SK-N-SH (cell line): Measurements from ENCODE around the gene SSX2IP. TPM values are rescaled to one million over a fixed set of nuclear protein-coding genes. Genes with fewer than 3 reads are reported as not detected.
"Not testable (repeated sequence)": the region's sequence is repeated elsewhere in the genome, so short reads cannot be mapped to it uniquely, and the experiment has no call there.

ENCODE experiments used
- CTCF ChIA-PET: fragments of 300-600, 350-600 bp; formaldehyde crosslinking; extraction: SDS; loops from one replicate; lab custom pipeline; 2021; lab: Yijun Ruan, JAX
- POLR2A ChIA-PET: fragments of 350-600 bp; sonication (Branson Sonifier 250); formaldehyde crosslinking; extraction: SDS; loops from one replicate; lab custom pipeline; 2020; ENCODE audit warnings: antibody characterized with exemption, inconsistent platforms; lab: Yijun Ruan, JAX
- DNase-seq: peaks from one replicate; pipeline ENCODE4 v3.0.0; 2012
- H2AFZ ChIP-seq: fragments of 200-600 bp; sonication (generic); 2 replicates; pipeline ENCODE4 v1.8.1; 2016; ENCODE audit warnings: antibody characterized with exemption, mild to moderate bottlenecking, low read depth
- H3F3A ChIP-seq: fragments of 200-600 bp; sonication (generic); replicated peaks from 2 replicates; pipeline ENCODE3; 2016; ENCODE audit warnings: antibody characterized with exemption, mild to moderate bottlenecking; ENCODE audit not compliant: insufficient read depth
- H3K27ac ChIP-seq, 2 experiments: fragments of 200-500 bp in 1 of 2; fragments of 200-600 bp in 1 of 2; sonication (Bioruptor generic) in 1 of 2; sonication (generic), shearing (Covaris generic) in 1 of 2; 2 replicates each; pipeline versions ENCODE4 v1.5.1 to v1.6.1; 2014 to 2016; ENCODE audit warnings: low read depth in 2 of 2, inconsistent platforms in 1 of 2, low read length in 1 of 2, mild to moderate bottlenecking in 1 of 2, mixed read lengths in 1 of 2
- H3K27me3 ChIP-seq: fragments of 200-600 bp; sonication (generic), shearing (Covaris generic); 2 replicates; pipeline ENCODE4 v1.6.1; 2016; ENCODE audit warnings: mixed run types; ENCODE audit not compliant: insufficient read depth
- H3K36me3 ChIP-seq, 2 experiments: fragments of 200-500 bp in 1 of 2; fragments of 200-600 bp in 1 of 2; sonication (Bioruptor generic) in 1 of 2; sonication (generic) in 1 of 2; replicated peaks in 1 of 2; 2 replicates each; pipeline versions ENCODE3 to v1.5.1; 2014 to 2016; ENCODE audit warnings: low read length in 1 of 2, mild to moderate bottlenecking in 1 of 2; ENCODE audit not compliant: insufficient read depth in 2 of 2, control insufficient read depth in 1 of 2
- H3K4me1 ChIP-seq, 2 experiments: fragments of 200-500 bp in 1 of 2; fragments of 200-600 bp in 1 of 2; sonication (Bioruptor generic) in 1 of 2; sonication (generic), shearing (Covaris generic) in 1 of 2; 2 replicates each; pipeline versions ENCODE4 v1.5.1 to v1.6.1; 2014 to 2016; ENCODE audit warnings: low read depth in 1 of 2, low read length in 1 of 2, mixed run types in 1 of 2; ENCODE audit not compliant: insufficient read depth in 2 of 2, control insufficient read depth in 1 of 2
- H3K4me2 ChIP-seq: fragments of 200-600 bp; sonication (generic), shearing (Covaris generic); 2 replicates; pipeline ENCODE4 v1.6.1; 2017; ENCODE audit warnings: mixed run types
- H3K4me3 ChIP-seq, 2 experiments: fragments of 200-500 bp in 1 of 2; fragments of 200-600 bp in 1 of 2; sonication (Bioruptor generic) in 1 of 2; sonication (generic), shearing (Covaris generic) in 1 of 2; 2 replicates each; pipeline versions ENCODE4 v1.5.1 to v1.8.1; 2014 to 2016; ENCODE audit warnings: low read depth in 2 of 2, inconsistent platforms in 1 of 2, low read length in 1 of 2, mild to moderate bottlenecking in 1 of 2, mixed read lengths in 1 of 2, moderate library complexity in 1 of 2
- H3K79me2 ChIP-seq: fragments of 200-600 bp; sonication (generic); 2 replicates; pipeline ENCODE4 v1.8.1; 2017; ENCODE audit warnings: mild to moderate bottlenecking; ENCODE audit not compliant: insufficient read depth
- H3K9ac ChIP-seq: fragments of 200-600 bp; sonication (generic); 2 replicates; pipeline ENCODE4 v1.6.1; 2017; ENCODE audit warnings: mixed run types
- H3K9me2 ChIP-seq: fragments of 200-600 bp; sonication (generic); 2 replicates; pipeline ENCODE4 v1.6.1; 2017; ENCODE audit warnings: mixed run types
- H3K9me3 ChIP-seq: fragments of 200-600 bp; sonication (generic); 2 replicates; pipeline ENCODE4 v1.6.1; 2017; ENCODE audit warnings: mixed run types, mild to moderate bottlenecking, moderate library complexity
- H4K20me1 ChIP-seq: fragments of 200-600 bp; sonication (generic); 2 replicates; pipeline ENCODE4 v1.6.1; 2017; ENCODE audit warnings: mild to moderate bottlenecking, mixed run types; ENCODE audit not compliant: insufficient read depth
- EZH2phosphoT487 ChIP-seq: fragments of 200-600 bp; sonication (generic); IDR thresholded peaks from 2 replicates; pipeline ENCODE4 v1.6.1; 2017; ENCODE audit warnings: low read depth, mixed run types, mild to moderate bottlenecking, antibody characterized with exemption, moderate library complexity, borderline replicate concordance
- MEF2A ChIP-seq: IDR thresholded peaks from 2 replicates; pipeline ENCODE4 v1.4.0; 2012; ENCODE audit warnings: low read depth, borderline replicate concordance
- POLR2AphosphoS5 ChIP-seq: IDR thresholded peaks from 2 replicates; pipeline ENCODE4 v1.6.1; 2012; ENCODE audit warnings: low read depth, low read length
- RAD21 ChIP-seq: IDR thresholded peaks from 2 replicates; pipeline ENCODE4 v1.6.1; 2012; ENCODE audit warnings: mild to moderate bottlenecking, low read length
- RXRA ChIP-seq: IDR thresholded peaks from 2 replicates; pipeline ENCODE4 v1.4.0; 2012; ENCODE audit warnings: low read depth, mild to moderate bottlenecking, borderline replicate concordance
- SIN3A ChIP-seq: IDR thresholded peaks from 2 replicates; pipeline ENCODE4 v1.6.1; 2012; ENCODE audit warnings: low read depth, mild to moderate bottlenecking, low read length, moderate library complexity, borderline replicate concordance
- USF1 ChIP-seq: IDR thresholded peaks from 2 replicates; pipeline ENCODE4 v1.4.0; 2012; ENCODE audit warnings: low read depth, borderline replicate concordance
- USF2 ChIP-seq: fragments of 150-350 bp; IDR thresholded peaks from 2 replicates; pipeline ENCODE4 v1.6.1; 2017; ENCODE audit warnings: antibody characterized with exemption, low read length, low read depth, borderline replicate concordance
- ZBTB33 ChIP-seq: IDR thresholded peaks from 2 replicates; pipeline ENCODE4 v1.4.0; 2012; ENCODE audit warnings: low read depth, borderline replicate concordance
- WGBS: methylation state at CpG from one replicate; pipeline ENCODE4 v1.1.6; 2017; ENCODE audit warnings: low lambda C conversion rate; 5-methylcytosine and 5-hydroxymethylcytosine counted together
- polyA plus RNA-seq, 3 experiments: library from polyadenylated mRNA; depleted of rRNA; stranded (reverse); fragments of >200 nt; gene quantifications; 2 replicates each; pipeline ENCODE4 v1.2.3, GENCODE V29; 2012
- TF ChIP-seq, protein P1 (sequence below): fragments of 150-350 bp; IDR thresholded peaks from 2 replicates; pipeline ENCODE4 v1.6.1; 2016; ENCODE audit warnings: mild to moderate bottlenecking, low read depth, low read length

SSX2IP gene
- polyA plus RNA-seq, 1 of the 3 experiments (the other 2 are of a cell fraction) = 7.7 TPM

- peaks cover 16 to 32% of the 10 kb centered on the region in 2 experiments for H3K36me3 ChIP-seq
Observed at GRCh38 chr1:84642774-84643173, 47.5 kb downstream of the SSX2IP start.

GRCh38 chr1:84639731-84640130 is 50.5 kb downstream of the SSX2IP start:
- H3K4me1 ChIP-seq, H3K9ac ChIP-seq, H3K9me3 ChIP-seq, POLR2A ChIA-PET, H3K27ac ChIP-seq, H3F3A ChIP-seq, H3K27me3 ChIP-seq, H3K4me2 ChIP-seq, H3K4me3 ChIP-seq, H3K9me2 ChIP-seq, H2AFZ ChIP-seq, H3K36me3 ChIP-seq, H3K79me2 ChIP-seq, H4K20me1 ChIP-seq, DNase-seq: not testable (repeated sequence)
- 93% methylated on average over 6 of the region's 6 CpGs for WGBS
- CTCF ChIA-PET = interaction anchor here (1.6 kb wide), 1 partner anchor 118 kb away, joined by 4 read pairs; no protein-coding TSS in a partner anchor

More at GRCh38 chr1:84642774-84643173, 47.5 kb downstream of the SSX2IP start:
- Histone ChIP-seq H2AFZ (no peak overlapping the region), H3K79me2 (no peaks in the 10 kb centered on the region), H3K4me3 (no peak overlapping the region), H3K9me3 (no peaks in the 10 kb centered on the region), H3K27me3 (no peaks in the 10 kb centered on the region), H3K9me2 (no peaks in the 10 kb centered on the region), H3K9ac (no peak overlapping the region), H3F3A (no peaks in the 10 kb centered on the region), H3K4me1 (peaks cover 0 to 7% of the 10 kb centered on the region in 2 experiments; a peak in 1 of 4 replicates), H3K4me2 (no peak overlapping the region), H4K20me1 (no peaks in the 10 kb centered on the region), H3K27ac (no peak overlapping the region)
- TF ChIP-seq SIN3A (no peak), ZBTB33 (no peak), MEF2A (no peak), RAD21 (no peak), USF1 (no peak), USF2 (no peak), RXRA (no peak), POLR2AphosphoS5 (no peak), EZH2phosphoT487 (no peak)
- TF ChIP-seq, protein P1, sequence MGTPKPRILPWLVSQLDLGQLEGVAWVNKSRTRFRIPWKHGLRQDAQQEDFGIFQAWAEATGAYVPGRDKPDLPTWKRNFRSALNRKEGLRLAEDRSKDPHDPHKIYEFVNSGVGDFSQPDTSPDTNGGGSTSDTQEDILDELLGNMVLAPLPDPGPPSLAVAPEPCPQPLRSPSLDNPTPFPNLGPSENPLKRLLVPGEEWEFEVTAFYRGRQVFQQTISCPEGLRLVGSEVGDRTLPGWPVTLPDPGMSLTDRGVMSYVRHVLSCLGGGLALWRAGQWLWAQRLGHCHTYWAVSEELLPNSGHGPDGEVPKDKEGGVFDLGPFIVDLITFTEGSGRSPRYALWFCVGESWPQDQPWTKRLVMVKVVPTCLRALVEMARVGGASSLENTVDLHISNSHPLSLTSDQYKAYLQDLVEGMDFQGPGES = no peak
- ChIA-PET CTCF (interaction anchor here (0.6 to 1.4 kb wide), 2 partner anchors 146 to 1021 kb away, joined by 3 read pairs; no protein-coding TSS in a partner anchor), POLR2A (no interaction called here)
- DNase-seq = no peak
